NCI-H1436 treated with DMSO at 0.1 percent for 48 hours (cell line): ENCODE data around the gene UBL3.

Source experiments
- DNase-seq: peaks from one replicate; lab custom pipeline; 2025; lab: John Stamatoyannopoulos, UW

UBL3 gene, protein sequence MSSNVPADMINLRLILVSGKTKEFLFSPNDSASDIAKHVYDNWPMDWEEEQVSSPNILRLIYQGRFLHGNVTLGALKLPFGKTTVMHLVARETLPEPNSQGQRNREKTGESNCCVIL

DNA sequence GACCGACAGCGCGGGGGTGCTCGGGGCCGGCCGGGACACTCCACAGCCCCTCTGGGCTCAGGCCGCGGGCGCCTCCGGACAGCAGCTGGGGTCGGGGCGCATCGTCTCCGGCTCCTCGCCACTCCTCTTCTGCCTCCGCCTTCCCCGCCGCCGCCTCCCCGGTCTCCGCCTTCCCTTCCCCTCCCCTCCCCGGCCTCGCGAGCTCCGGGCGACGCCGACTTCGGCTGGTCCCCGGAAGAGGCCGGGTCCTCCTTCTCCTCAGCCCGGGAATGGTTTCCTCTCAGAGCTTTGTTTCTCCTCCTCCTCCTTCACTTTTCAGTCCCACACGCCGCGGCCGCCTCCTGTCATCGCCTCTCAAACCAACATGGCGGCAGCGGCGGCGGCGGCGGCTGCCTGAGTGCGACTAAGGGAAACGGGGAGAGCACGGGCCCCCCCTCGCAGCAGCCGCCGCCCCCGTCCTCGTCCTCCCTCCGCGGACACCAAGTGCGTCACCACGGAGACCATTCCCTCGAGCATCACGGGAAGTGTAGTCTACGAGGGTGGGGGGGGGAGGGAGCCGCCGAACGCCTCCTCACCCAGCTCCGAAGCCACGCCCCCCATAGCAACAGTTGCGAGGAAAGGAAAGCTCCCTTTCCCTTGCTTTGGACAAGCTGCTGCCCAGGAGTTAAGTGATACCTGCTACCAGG is at the start of gene UBL3:
Gene UBL3 (minus strand): TSS at position 405 of the 686 bp plus-strand sequence. CDS start 1,079 bp downstream, outside the sequence.
- DNase-seq: peak; percentile 26

DNA sequence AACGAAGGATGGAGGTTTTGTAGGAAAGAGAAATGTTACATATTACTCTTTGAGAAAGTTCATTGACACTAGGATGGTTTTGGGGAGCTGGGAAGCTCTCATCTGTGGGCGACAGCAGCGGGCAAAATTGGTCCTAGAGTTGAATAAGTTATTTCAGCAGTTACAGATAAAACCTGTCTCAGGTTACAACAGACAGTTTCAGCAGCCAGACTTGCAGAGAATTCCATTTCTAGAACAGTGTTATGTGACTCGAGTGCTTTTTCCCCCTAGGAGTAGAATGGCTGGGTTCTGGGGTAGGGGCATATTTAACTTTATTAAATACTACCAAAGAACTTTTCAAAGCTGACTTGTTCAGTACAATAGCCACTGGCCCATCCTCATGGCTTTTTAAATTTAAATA is 46.7 kb upstream of the UBL3 start:
- DNase-seq: no peak

DNA sequence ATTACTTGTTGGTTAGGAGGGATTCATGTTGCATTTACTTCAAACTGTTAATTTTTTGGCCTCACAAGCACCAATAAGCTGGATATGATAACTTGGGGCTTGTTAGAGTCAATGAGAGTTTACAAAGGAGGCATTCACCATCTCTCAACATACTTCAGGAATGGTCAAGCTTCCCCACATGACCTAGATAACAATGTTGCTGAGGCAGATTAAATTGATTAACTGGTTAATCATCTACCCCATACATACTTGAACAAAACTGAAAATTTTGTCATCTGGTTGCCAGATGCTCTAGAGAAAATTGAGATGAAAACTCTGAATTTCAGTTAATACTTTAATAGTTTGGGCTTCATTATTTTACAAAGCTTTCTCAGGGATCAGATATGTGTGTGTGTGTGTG is 43.0 kb upstream of the UBL3 start:
- DNase-seq: no peak

DNA sequence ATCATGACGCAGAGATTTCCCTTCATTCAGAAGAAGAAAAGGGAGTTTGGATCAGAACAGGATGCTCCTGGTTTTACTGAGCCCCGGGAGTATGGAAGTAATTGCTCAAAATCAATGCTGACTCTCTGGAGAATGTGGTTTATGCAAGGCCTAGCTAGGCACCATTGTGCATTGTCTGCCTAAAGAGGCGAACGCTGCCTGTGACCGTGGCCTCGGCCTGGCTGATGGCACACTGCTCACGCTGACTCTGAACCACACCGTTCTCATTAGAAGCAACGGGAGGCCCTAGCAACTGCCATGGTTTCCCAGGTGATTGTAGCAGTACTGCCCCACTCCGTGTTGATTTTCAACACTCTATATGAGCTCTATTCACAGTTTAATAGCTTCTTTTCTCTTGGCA is 41.7 kb upstream of the UBL3 start:
- DNase-seq: no peak

DNA sequence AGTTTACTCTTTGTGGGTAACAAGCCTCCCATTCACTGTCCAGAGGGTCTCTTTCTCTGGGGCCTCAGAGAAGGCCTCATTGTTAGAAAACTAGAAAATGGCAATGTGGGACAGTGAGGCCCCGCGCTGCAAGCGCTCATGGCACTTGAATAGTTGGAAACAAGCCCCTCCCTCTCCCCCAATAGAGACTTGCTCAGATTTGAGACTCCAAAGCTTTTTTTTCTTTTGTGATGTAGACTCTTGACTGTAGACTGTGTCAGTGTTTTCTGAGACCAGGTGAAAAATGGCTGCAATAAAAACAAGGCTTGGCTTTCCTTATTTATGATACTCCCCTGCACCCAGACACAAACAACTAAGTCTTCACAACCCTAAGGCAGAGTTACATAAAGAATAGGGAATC is 38.7 kb upstream of the UBL3 start:
- DNase-seq: no peak

DNA sequence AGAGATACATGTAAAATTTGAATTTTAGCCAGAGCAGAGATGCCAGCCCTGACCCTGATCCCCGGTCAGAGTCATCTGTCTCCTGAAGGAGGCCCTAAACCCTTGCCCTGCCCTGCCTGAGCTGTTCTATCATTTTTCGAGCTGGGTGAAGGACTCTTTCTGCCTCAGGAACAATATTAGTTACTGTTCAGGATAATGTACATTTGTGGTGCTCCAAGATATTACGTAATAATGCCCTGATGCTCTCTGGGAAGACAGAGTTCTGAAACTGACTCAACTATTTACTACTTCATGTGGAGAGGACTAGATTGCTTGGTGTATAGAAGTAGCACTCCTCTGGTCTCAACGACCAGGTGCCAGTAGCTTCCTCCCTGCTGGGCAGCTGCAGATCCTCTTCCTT is 37.9 kb upstream of the UBL3 start:
- DNase-seq: no peak

DNA sequence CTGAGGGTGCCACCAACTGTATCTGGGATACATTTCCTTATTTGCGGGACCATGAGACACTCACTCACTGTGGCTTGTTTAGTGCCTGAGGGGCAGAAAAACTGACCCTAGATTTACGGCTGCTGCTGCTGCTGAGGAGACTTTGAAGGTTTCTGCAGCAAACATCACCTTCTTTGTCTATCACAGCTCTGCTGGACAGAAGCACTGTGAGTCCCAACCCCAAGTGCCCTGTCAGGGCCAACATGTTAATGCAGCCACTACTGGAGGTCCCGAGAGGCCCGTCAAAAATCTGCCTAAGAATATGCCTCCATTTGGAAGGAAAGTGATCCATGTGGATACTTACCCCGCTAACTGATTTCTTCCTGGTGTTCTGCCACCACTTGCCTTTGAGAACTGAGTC is 37.3 kb upstream of the UBL3 start:
- no peak for DNase-seq

DNA sequence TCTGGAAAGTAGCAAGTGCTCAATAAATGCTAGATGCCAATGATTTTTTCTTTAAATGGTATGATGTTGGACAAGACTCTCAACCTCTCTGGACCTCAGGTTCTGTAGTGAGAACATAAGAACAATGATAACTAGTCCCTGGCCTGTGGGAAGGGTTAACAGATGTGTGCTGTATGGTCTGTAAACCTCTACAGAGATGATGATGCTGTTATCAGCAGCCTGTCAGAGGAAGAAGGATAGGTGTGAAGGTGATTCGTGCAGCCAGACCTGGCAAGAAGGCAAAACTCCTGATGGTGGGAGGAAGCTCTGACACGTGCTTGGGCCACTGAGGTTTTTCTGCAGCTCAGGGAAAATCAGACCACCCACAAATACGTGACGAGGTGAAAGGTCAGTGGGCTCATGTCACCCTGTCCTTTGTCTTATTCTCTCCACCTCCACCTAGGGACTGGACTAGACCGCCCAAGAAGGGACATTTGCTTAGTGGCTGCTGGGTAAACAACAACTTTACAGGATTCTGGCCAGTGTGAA is 36.7 kb upstream of the UBL3 start:
- DNase-seq: no peak

DNA sequence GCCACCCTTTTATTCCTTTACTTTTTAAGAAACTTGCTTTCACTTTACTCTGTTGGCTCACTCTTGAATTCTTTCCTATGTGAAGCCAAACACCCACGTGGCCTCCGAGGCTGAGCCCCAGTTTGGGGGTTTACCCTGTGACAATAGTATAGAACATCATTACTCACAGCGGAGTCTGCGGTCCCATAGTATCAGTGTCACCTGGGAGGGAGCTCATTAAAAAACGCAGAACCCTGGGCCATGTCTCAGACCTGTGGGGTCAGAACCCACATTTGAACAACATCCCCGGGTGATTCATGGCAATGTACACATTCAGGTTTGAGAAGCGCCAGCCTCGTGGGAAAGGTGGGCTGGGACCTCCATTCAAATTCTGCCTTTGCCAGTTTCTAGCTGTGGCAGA is 36.0 kb upstream of the UBL3 start:
- no peak for DNase-seq

DNA sequence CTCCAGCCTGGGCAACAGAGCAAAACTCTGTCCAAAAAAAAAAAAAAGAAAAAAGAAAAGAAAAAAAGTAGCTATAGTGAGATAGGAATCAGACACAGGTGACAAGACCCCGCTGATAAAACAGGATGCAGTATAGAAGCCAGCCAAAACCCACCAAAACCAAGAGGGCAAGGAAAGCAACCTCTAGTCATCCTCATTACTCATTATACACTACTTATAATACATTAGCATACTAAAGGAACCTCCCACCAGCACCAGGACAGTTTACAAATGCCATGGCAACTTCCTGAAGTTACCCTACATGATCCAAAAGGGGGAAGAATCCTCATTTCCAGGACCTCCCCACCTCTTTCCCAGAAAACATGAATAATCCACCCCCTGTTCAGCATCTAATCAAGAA is 35.6 kb upstream of the UBL3 start:
- DNase-seq: no peak

DNA sequence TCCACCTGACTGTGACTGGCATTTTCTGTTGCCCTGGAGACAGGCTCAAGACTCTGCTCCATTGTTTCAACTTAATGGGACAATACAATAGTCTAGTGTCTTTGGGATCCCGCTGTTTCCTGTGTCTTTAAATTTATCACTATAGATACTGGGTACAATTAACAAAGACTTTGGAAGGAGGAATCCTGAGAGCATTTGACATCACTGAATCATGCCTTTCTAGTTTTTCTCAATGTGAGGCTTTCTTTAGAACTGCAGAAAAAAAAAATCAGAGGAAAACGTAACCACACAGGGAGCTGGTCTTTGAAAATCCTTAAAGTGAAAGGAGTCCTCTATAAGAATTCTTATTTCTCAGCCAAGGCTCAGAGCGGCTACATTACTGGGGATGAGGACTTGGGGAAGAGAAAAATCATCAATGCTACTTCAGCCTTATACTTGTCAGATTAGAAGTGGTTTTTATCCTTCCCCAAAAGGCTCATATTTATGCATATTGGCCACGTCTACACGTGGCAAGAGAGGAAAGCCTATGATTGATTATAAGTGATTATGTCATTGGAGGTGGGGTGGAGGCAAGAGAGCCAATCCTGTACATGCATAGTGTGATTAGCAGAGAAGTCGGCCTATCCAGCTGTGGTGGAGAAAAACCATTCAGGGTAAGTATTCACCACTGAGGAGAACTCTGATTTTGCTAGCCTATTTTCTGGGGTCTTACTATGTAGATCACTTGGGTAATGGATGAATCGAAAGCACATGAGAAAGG is 34.4 kb upstream of the UBL3 start:
- DNase-seq: no peak

DNA sequence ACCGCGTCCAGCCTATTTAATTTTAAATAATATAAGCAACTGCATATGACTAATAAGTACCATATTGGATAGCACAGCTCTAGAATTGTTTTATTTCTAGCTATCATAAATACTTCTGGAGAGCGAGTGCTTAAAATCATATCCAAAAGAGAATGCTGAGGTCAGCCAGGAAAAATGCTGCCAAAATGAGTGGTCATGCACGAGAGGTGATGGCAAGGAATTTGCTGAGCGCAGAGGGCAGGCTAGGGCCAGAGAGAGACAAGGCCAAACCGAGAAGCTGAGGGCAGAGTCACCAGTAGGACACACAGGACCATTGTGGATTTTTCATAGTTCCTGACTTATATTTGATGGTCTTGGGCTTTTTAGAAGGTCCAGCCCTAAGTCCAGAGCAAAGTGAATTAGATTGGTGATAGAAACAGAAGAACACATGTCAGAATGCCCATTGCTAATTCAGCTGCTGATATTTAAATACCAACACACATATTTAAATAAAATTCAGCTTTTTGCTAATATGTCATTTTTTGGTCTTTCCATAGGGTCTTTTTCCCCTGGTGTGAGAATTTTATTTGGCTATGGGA is 33.6 kb upstream of the UBL3 start:
- DNase-seq: no peak

DNA sequence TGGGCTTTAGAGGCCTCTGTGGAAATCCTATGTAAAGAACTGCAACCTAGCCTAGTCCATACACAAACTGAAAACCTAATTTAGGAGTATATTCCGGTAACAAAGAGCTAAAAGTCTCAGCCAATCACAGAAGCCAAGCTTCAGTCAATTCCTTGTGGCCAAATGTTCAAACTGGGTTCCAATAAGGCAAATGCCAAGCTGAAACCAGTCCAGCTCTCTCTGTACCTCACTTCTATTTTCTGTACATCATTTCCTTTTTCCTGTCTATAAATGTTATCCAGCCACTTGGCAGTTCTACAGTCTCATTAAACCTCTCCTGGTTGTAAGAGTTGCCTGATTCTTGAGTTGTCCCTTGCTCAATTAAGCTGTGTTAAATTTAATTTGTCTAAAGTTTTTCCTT is 31.7 kb upstream of the UBL3 start:
- DNase-seq: no peak

DNA sequence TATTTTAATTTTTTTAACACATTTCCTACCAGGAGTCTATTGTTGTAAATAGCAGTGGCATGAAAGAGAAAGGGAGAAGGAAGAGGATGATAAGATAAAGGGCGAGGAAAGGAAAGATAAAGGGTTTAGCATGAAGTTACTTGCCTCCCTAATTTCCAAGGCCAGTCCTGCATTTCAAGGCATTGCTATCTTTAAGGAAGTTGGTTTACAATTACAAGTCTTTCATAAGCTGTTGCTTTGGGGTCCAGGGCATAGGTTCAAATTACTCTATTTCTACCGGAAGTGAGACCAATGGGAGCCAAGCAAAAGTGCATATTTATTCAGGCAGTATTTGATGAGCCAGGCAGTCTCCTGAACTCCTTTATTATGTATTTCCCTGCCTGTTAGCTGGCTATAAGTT is 27.7 kb upstream of the UBL3 start:
- DNase-seq: no peak

DNA sequence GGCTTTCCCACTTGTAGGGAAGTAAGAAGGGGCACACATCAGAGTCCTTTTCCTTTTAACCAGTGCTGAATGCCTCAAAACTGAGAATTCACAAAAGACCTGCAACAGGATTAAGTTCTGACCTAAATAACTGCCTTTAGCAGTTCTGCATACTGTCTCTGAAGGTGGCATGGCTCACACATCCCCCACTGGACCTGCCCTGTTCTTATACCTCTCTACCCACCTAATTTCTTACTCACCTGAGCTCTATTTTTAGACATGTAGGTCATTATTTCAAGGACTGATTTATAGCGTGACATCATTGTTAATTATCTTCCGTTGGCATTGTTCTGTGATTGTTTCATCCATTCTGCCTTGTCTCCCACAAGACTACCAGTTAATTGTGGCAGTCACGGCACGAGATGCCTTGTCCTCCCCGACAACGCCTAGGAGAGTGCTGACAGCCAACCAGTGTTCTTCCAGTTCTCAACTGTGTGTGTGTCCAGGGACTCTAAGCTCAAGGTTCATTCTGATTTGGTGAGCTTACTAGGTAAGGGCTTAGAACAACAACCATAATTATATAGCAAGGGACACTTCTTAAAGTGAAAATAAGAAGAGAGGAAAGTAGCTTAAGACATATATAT is 27.1 kb upstream of the UBL3 start:
- no peak for DNase-seq

DNA sequence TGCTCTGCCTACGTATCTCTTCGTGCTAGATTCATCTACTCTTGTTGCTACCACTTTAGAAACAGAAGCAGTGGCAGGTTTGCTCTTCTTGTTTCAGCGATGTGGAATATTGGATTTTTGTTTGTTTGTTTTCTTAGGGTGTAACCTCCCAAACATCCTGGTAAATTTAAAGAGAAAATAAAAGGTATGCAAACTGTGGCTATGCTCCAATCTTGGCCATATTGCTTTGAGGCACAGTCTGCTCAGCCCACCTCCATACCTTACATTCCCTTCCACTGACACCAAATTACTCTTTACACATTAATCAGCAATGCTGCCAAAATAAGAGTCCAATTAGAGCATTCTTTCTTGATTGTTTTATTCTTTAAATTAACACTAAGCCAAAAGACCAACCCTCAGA is 25.2 kb upstream of the UBL3 start:
- no peak for DNase-seq

DNA sequence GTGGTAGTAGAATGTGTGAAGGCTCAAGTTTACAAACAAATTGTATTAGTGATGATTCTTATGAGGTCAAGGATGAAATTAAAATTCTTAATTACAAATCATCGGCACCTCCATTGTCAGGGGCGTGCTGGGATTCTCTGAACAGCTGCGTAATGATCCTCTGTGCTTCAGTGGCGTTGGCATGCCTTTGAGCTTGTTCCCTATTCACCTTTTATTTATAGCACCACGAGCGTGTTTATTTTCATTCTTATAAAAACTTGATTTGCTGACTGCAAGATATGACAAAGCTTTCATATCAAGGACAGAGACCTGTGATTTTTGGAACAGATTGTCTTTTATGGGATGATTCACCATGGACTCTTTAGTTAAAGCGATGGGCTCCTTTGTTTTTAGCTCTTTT is 18.2 kb upstream of the UBL3 start:
- DNase-seq: no peak

DNA sequence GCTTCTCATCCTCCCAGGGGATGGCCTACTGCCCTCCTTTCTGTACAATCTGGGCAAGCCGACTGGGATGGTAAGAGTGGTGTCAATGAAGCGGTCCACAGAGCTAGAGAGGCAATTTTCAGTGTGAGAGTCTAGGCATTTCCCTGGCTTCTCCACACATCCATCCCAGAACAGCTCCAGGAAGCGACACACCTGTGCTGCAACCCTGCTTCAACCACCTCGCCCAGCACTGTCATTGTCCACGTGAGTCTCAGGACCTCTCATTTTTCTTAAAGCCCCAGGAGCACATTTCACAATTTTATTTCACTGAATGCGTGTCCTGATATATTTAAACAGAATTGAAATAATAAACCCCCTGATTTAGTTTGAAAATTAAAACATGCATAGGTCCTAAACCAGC is 15.5 kb upstream of the UBL3 start:
- DNase-seq: no peak

DNA sequence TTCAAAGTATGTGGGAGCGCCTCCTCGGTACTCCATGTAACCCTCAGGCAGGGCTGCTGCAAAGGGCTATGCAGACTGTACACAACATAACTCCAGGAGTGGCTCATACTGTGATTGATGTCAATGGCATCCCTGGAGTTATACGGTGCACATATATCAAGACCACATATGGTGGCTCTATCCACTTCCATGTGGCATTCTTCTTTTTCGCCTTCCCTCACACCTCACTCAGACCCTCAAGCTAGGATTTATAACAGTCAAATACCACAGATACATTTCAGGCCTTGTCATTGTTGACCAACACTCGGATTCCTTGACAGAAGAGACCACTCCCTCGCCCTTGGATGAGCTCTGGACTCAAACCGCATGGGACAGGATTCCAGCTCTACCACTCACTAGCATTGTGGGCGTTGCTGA is 11.3 kb upstream of the UBL3 start:
- DNase-seq: no peak

DNA sequence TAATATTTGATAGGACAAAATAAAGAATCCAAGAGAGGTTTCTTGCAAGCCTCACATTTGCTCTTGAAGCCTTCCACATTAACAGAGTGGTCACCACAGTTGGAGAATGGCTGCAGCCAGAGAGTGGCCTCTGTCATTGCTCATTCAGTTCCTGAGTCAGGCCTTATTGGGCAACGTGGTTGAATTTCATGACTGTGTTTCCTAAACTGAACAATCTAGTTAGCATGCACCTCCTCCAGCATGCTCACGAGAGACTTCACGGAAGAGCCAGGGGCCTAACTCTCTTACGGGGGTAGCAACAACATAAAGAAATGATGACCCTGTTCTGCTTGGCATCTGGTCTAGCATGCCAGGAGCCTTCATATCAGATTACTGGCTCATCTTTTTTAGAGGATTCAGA is 9.6 kb upstream of the UBL3 start:
- DNase-seq: no peak

DNA sequence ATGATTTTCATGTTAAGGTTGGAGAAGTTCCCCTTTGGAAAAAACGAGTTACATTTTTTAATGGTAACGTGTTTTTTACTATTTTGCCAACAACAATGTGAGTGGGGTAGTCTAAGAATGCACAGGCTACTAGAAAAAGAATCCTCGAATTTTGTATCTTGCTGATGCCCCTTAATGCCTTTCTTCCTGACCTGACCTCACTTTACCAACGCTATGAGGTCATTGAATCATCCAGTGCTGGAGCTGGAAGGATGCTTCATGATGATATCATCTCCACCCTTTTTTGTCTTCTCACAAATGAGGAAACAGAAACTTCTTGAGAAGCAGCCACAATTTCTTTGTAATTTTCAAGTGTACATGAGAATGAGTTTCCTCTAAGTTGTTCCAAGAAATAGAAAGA is 8.2 kb upstream of the UBL3 start:
- no peak for DNase-seq

DNA sequence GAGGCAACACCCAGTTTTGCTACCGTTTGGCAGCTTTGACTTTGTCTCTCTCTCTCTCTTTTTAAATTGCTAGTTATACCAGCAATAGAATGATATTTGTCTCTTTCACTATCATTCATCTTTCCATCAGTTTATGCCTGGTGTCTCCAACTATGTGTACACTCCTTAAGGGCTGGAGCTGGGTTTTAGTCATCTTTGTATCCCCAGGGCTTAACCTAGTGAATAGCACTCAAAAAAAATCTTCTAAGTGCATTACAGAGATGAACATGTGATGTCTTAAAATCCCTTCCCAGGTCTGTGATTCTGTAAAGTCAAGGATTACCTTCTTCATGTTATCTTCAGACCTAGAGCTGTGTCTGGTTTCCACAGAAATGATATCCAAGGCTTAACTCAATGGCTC is 7.8 kb upstream of the UBL3 start:
- DNase-seq: no peak

DNA sequence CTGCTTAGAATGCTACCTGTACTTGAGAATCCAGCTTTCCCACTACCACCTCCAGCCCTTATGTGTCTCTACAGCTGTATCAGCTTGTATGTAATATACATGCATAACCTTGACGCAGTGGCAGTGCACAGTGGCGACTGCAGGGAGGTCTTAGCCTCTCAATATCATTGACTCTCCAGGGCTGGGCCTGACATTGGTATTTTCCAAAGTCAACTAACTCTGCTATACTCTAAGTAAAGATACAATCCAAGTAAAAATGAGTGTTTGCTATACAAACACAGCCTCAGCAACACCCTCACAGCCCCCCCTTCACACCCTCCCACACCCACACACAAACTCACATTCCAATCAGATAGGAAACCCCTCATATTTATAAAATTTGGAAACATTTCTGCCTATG is 6.7 kb upstream of the UBL3 start:
- DNase-seq: no peak
